ENCODE results near the gene CHEK1.
A peak's percentile ranks its signal among the peaks of the same experiment; 100 is the strongest.
"Not testable (repeated sequence)": the region's sequence is repeated elsewhere in the genome, so short reads cannot be mapped to it uniquely, and the experiment has no call there.

The CHEK1 gene

DNA sequence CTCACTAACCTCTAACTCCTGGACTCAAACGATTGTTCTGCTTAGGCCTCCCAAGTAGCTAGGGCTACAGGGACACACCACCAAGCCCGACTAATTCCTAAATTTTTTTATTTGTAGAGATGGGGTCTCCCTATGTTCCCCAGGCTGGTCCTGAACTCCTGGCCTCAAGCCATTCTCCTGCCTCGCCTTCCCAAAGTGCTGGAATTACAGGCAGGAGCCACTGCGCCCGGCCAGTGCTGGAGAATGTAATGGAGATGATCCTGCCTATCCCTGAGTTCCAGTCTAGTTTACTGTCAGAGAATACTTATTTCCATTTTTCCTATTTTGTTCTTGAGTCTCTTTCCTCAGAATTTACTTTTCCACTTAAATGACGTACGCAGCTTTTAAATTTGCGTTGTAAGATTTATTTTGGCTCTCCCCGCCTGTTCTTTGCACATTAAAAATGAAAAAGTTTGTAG lies at the start of gene CHEK1:
Gene CHEK1, plus strand, starts transcription at position 408 of the 458 bp plus-strand sequence. CDS start 1,606 bp downstream, outside the sequence.
- no peak for DNase-seq (ENCODE audit: low read depth, low spot score)

DNA sequence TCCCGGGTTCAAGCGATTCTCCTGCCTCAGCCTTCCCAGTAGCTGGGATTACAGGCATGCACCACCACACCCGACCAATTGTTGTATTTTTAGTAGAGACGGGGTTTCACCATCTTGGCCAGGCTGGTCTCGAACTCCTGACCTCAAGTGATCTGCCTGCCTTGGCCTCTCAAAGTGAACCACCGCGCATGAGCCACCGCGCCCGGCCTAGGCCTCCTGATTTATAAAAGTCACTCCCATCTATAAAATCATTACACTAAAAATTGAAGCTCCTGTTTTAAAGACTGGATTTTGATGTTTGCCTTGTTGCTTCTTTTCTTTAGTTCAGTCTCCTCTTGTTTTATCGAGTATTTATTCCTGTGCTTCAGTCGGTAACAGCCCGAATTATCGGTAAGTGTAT lies 47.8 kb upstream of the CHEK1 start:
- not testable (repeated sequence) for DNase-seq (ENCODE audit: low read depth, low spot score)

DNA sequence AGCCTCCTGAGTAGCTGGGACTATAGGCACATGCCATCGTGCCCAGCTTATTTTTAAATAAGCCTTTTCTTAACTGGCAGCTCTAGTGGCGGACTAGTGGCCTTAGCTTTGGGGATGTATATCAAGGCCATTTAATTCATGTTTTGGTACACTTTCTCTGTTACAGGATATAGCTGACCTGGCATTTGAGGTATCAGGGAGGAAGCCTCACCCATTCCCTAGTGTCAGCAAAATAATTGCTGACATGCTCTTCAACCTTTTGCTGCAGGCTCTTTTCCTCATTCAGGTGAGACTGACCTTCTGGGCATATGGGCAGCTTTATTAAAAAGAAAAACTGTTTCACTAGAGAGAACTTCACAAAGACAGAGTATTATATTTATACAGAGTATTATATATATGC lies 46.2 kb upstream of the CHEK1 start:
- DNase-seq (ENCODE audit: low read depth, low spot score), result no peak

DNA sequence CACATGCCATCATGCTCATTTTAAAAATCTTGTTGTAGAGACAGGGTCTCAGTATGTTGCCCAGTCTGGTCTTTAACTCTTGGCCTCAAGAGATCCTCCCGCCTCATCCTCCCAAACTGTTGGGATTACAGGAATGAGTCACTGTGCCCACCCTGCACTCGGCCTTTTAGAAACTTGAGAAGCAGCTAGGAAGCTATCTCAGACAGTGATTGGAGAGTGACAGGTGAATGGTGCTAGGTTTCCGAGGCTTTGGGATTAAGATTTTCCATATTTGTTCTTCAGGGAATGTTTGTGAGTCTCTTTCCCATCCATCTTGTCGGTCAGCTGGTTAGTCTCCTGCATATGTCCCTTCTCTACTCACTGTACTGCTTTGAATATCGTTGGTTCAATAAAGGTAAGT lies 45.2 kb upstream of the CHEK1 start:
- no peak for DNase-seq (ENCODE audit: low read depth, low spot score)

DNA sequence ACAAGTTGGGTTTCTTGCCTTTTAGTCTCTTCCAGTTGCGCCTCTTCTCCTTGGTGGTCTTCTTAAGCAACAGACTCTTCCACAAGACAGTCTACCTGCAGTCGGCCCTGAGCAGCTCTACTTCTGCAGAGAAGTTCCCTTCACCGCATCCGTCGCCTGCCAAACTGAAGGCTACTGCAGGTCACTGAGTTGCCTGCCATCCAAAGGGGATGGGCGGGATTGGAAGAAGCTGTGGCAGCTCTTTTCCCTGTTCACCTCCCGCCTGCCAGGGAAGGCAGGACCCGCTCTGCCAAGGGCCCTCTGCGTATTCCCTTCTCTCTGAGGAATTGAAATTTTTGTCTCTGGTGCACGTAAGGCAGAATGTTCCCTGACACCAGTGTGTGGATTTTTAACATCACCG lies 41.5 kb upstream of the CHEK1 start:
- DNase-seq (ENCODE audit: low read depth, low spot score), result no peak

DNA sequence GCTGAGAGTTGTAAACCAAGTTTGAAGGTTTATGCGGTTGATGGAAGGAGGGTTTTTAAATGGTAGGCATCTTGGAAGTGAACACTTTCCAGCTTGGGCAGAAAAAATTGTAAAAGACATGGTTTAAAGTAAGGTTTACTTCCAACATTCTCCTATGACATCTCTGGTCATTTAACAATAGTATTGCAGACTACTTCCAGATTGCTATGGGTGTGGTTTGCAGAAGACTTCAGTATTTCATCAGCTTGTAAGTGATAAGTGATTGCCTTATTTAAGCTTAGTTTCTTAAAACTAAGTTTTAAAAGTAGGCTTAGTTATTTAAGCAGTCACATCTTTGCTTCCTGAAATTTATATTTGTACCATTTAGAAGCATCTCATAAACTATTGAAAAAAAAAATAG lies 39.5 kb upstream of the CHEK1 start:
- DNase-seq (ENCODE audit: low read depth, low spot score), result no peak

DNA sequence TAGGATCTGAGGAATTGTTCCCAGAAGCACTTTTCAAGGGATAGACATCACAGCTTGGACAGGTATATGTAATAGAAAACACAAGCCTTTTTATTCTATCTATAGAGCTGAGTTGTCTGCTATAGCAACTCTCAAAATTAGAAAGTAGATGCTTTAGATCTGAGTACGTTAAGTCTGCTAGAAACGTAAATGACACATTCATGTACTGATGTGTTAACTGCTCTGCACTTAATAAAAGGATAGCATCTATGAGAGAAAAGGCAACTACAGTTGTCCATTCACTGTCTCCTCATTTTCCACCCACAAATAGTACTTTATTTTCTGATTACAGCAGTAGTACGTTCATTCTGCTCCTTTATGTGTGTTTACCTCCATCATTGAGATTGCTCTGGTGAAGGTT lies 38.3 kb upstream of the CHEK1 start:
- DNase-seq (ENCODE audit: low read depth, low spot score), result no peak

DNA sequence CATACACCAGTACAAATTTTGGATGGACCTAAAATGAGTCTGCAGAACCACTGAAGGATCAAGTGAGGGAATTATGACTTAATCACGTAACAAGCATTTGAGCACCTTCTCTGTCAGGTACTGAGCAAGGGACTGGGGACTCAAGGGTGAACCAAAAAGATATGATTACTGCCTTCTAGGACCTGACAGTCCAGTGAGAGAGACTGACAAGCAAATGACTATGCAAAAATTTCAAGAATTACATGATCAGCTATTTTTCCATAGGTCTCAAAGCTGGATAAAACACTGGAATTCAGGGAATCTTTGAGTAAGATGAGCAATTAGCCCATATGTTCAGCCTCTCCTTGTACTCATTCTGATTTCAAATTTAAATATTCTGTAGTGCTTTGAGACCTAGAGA lies 37.5 kb upstream of the CHEK1 start:
- no peak for DNase-seq (ENCODE audit: low read depth, low spot score)

DNA sequence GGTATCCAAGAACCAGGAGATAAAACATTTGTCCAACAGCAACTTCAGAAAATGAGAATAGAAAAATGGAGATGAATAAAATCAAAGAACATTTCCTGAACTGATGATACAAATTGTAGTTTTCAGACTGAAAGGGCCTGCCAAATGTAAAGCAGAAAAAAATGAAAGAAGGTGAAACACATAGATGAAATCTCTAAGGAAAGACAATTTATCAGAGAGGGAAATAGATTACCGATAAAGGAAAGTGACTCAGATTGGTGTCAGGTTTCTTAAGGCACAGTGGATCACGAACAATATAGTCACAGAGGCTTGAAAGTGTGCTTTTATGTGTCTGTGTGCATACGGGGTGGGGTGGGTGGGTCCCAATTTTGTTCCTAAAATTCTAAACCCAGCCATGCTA lies 36.5 kb upstream of the CHEK1 start:
- DNase-seq (ENCODE audit: low read depth, low spot score), result no peak

DNA sequence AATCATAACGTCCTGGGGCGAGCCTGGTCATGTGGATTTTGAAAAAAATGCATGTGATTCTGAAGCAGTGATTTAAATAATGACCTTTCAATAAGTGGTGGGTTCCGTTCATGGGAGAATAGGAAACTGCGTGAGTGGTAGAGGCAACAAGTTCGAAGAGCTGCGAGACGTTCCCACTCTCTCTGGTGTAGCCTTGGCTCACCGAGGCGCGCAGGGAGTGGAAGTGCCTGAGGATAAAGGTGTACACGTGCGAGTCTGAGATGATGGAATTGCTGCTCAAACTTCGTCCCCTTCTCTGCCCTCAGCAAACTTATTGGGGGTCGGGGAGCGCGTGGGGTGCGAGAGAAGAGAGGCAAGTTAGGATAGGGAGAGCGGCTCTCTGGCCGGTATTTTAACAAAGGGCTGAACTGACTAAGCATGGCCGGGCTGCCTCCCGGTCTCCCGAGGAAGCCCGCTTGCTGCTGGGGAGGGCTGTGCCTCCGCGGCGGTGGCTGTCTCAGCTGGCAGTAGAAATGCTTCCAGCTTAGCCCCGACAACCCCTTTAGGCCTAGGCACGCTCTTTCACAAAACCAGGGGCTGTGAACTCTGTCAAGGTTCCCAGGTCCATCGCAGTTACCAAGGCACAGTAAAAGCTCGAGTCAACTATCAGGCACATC lies 33.2 kb upstream of the CHEK1 start:
- peak; percentile 26 for DNase-seq (ENCODE audit: low read depth, low spot score)

DNA sequence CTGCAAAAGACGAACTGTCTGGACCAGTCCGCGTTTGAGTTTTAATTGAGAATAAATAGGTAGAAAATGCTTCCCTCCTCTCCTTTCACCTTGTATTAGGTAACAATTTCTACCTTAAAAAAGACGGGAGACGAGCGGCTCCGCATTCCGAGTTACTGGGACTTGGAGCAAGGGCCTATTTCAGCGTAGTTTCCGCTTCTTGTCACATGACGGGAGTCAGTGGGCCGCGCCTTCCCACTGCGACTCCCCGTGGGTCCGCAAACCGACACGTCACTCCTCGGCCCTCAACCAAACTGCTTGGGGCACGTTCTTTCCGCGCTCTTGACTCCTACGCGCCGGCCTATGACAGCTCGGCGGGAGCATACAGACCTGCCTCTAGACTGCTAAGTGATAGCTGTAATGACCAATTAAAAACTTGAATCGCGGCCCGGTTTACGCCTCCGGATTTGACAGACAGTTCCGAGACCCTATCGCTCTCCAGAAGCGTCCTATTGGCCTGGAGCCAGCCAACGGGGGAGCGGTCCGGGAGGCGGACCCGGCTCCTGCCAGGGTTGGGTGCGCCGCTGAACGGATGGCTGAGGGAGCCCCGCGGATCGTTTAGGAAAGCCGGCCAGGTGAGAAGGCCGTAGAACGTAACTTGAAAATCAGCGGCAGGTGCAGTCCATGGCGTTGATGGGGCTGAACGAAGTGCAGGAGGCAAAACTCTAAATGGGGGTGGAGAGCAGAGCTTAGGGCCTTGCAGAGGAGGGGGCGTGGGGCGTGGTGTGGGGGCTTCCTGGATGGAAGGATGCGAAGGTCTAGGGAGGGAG lies 32.5 kb upstream of the CHEK1 start, which contains the start of gene STT3A:
Gene STT3A, plus strand, starts transcription at position 548 of the 809 bp plus-strand sequence. CDS start 3,064 bp downstream, outside the sequence.
- DNase-seq (ENCODE audit: low read depth, low spot score), result peak; percentile 100

DNA sequence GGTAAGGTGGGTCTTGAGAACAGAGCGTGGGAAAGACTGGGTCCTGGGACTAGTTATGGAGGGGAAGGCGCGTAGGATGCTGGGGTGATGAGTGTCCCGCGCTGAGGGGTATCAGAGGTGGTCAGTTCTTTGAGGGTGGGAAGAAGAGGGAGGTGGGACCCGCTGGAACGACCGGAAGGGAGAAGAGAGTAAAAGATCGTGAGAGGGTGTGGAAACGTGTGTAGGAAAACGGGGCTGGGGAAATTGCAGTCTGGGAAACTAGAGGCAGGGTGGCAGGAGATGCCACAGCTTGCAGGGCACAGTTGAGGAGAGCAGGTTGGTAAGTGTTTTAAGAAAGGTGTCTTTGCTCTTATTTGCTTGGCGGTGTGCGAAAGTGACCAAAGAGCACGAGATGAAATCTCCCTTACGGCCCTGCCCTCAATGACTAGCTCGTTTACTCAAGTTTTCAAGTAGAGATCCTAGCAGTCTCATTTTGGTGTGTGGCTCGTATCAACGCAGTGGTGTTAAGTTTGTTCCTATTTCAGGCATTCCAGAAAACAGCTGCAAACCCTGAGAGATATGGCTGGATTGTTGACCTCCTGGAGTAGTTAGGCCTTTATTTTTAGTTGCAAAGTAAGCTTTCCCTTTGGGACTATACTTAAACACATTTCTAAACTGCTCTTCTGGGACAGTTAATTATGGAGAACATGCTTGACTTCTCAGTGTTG lies 31.7 kb upstream of the CHEK1 start:
- no peak for DNase-seq (ENCODE audit: low read depth, low spot score)

DNA sequence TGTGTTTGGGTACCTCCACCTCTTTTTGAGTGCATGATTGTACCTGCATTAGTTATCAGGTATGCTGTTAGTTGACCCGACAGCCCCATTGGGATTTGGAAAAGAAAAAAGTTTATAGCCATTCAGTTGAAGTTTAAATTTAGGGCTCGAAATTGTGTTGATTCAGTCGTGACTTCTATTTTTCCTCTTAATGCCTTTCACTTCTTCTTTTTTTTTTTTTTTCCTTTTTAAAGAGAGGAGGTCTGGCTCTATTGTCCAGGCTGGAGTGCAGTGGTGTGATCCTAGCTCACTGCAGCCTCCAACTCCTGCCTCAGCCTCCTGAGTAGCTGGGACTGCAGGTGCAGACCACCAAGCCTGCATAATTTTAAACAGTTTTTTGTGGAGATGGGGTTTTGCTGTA lies 30.0 kb upstream of the CHEK1 start:
- DNase-seq (ENCODE audit: low read depth, low spot score), result no peak

DNA sequence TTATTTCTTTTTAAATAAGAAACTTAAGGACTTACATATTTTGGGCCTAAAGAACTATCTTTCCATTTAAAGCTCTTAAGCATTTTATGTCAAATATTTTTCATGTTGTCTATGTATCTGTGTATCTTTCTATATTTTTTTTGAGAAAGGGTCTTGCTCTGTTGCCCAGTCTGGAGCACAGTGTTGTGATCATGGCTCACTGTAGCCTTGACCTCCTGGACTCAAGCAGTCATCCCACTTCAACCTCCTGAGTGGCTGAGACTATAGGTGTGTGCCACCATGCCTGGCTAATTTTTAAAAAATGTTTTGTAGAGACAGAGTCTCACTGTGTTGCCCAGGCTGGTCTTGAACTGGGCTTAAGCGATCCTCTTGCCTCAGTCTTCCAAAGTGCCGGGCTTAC lies 24.3 kb upstream of the CHEK1 start:
- DNase-seq (ENCODE audit: low read depth, low spot score), result no peak

DNA sequence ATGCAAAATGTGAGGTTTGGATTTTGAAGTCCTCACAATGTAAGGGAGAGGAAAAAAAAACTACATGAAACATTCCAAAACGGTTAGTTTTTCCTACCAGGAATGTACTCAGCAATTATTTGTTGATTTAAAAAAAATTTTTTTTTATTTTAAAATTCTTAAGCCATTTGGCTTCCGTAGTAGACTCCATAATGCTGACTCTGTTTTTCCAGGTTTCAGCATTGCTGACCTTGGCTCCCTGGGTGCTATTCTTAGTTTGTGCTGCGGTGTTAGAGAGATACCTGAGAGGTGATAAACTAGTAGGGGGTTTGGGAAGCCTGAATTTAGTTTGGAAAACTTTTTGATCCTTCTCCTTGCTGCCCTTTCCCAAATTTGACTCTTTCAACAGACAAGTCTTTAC lies 21.8 kb upstream of the CHEK1 start:
- DNase-seq (ENCODE audit: low read depth, low spot score), result no peak

DNA sequence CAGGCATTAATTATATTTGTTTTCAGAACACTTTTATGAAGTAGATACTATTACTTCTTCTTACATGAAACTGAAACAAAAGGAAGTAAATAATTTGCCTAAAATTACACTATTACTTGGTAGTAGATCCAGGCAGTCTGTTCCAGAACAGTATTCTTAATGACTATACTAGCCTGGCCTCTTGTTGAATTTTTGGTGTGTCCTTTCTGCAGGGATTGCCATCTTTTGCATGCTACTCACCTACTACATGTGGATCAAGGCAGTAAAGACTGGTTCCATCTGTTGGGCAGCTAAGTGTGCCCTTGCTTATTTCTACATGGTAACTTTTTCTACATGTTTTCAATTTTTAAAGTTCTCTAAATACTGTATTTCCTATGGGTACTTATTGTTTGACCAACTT lies 19.5 kb upstream of the CHEK1 start:
- no peak for DNase-seq (ENCODE audit: low read depth, low spot score)

DNA sequence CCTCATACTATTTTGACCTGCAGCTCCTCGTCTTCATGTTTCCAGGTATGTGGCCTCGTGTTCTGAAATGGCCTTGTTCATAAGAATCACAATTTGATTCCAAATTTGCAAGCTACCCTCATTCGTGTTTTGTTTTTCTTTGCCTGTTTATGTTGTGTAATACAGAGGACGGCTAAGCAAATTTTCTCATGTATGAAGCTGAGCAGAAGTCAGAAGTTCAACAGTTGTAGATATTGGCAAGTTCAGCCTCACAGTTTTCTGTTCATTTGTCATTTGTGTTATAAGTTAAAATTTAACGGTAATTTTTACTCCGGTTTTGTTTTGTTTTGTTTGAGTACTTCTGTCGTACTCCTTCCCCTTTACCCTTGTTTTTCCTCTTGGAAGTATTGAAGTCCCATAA lies 15.4 kb upstream of the CHEK1 start:
- DNase-seq (ENCODE audit: low read depth, low spot score), result no peak

DNA sequence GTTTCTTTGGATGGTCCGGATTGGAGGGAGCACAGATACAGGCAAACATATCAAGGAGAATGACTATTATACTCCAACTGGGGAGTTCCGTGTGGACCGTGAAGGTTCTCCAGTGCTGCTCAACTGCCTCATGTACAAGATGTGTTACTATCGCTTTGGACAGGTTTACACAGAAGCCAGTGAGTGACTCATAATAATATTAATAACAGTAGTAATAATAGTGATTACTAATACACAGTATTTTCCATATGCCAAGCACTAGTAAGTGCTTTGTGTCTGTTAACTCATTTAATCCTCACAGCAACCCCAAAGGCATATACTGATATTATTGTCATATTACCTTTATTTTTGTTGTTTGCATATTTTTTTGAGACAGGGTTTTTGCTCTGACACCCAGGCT lies 6.6 kb upstream of the CHEK1 start:
- no peak for DNase-seq (ENCODE audit: low read depth, low spot score)

DNA sequence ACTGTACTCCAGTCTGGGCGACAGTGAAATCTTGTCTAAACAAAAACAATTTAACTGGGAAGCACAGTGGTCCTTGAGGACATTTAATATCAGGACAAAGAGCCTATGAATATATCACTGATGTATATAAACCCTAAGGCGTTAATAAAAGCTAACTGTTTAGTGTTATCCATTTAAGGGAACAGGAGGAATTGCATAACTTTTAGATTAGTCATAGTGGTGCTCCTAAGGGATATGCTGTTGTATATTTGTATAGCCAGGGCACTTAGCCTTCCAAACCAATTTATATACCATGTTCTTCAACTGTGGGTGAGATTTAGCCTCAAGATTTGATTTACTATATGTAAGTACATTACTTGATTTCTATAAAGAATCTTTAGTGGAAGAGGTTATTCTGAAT lies 3.0 kb upstream of the CHEK1 start:
- no peak for DNase-seq (ENCODE audit: low read depth, low spot score)

DNA sequence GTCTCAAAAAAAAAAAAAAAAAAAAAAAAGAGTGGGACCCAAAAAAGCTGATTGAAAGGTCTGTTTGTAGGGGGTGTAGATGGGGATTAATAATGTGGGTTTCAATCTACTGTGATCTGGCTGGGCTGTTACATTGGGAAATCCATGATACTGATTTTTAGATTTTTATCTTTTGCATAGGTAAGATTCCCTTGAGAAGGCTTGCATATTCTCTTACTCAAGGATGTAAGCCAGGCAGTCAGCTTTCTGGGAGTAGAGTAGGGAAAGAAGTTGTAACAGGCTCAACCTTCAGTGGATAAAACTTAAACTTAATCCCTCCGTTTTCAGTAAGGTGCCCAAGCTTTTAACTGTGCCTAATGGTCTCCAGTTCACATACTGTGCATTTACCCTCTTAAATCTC lies 1.9 kb upstream of the CHEK1 start:
- DNase-seq (ENCODE audit: low read depth, low spot score), result no peak

DNA sequence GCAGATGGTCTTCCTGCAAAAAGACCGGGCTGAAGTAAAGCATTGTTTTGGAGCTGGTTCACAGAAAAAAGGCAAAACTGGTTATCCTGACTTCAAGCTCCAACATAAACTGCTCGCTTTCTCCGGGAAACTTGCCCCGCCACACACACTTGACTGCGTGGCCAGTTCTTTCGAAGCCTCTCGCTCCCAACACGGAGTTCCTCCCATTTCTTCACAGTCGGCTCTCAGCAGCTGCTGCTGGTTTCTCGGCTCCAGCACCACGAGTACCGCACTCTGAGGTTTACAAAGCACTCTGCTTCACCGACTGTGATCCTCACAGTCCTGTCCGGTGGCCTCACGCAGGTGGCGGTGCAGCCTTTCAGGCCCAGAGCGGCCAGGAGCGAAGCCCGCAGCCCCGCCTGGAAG lies 264 bp downstream of the CHEK1 start:
- no peak for DNase-seq (ENCODE audit: low read depth, low spot score)

DNA sequence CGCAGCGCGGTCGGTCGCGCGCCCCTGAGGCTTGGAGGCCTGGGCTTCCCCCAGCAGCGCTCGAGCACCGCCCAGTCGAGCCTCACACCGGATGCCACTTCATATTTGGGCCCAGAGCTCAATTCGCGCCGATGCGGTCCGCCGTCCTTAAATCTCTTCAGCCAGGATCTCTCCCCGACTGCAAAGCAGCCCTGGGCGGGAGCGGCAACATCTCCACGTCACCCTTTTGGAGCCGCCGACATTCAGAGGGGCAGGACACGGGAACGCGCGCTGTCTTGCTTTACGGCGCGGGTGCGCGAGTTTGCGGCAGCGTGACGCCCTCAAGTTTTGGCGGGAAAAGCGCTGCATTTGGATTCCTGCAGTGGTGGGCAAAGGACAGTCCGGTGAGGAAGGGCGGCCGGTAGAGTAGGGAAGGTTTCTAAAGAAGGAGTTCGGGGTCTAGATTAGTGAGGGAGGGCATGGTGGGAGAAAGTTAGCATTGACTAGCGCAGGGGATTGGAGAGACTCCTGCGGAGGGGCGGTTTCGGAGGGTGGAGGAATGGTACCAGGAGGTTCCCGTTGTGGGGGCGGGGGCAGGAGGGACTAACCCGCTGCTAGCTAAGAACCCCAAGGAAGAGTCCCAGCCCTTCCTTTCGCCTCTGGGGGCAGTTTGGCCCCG lies 796 bp downstream of the CHEK1 start:
- peak; percentile 76 for DNase-seq (ENCODE audit: low read depth, low spot score)

Data from brain pericyte (primary cell).